ENCODE results near the gene PARD6B.

GRCh38 chr20:50801747-50802125 is 70.4 kb downstream of the PARD6B start:
- TF ChIP-seq CTCF (IDR thresholded peaks at IDR 0.05) (no peak), POLR2AphosphoS5 (IDR thresholded peaks at IDR 0.05) (no peak), POLR2A (IDR thresholded peaks at IDR 0.05) (no peak)

All from prostate gland (tissue), 2 donors.